Activated CD8-positive, alpha-beta T cell treated with anti-CD3 and anti-CD28 coated beads for 36 hours (primary cell): ENCODE measurements around the gene DMP1. TPM values are rescaled to one million over a fixed set of nuclear protein-coding genes. Genes with fewer than 3 reads are reported as not detected.

Experiments
- ATAC-seq: fragments of 200-7000 bp; cut with Tn5 transposase; one replicate; pipeline ENCODE4 v1.10.0; 2021; ENCODE audit warnings: mild to moderate bottlenecking, moderate library complexity
- CTCF ChIA-PET: fragments of 350-600 bp; sonication (Branson Sonifier 250); formaldehyde crosslinking; loops from one replicate; lab custom pipeline; 2021; ENCODE audit warnings: antibody characterized with exemption; lab: Charles Lee
- POLR2A ChIA-PET: fragments of 350-600 bp; sonication (Branson Sonifier 250); formaldehyde crosslinking; loops from one replicate; lab custom pipeline; 2021; ENCODE audit warnings: antibody characterized with exemption; lab: Charles Lee
- DNase-seq: peaks from one replicate; pipeline ENCODE4 v3.0.0-alpha.2; 2020
- H3K27ac Mint-ChIP-seq: one replicate; pipeline ENCODE4 v1.8.0; 2021; ENCODE audit warnings: mild to moderate bottlenecking, mixed read lengths
- H3K27me3 Mint-ChIP-seq: one replicate; pipeline ENCODE4 v1.8.0; 2021; ENCODE audit warnings: mixed read lengths
- H3K36me3 Mint-ChIP-seq: one replicate; pipeline ENCODE4 v1.8.0; 2021; ENCODE audit warnings: low read depth, mixed read lengths
- H3K4me1 Mint-ChIP-seq: one replicate; pipeline ENCODE4 v1.8.0; 2021; ENCODE audit warnings: low read depth, mixed read lengths
- H3K4me3 Mint-ChIP-seq: one replicate; pipeline ENCODE4 v1.8.0; 2021; ENCODE audit warnings: mild to moderate bottlenecking, moderate library complexity, mixed read lengths
- H3K9me3 Mint-ChIP-seq: one replicate; pipeline ENCODE4 v1.8.0; 2021; ENCODE audit warnings: mixed read lengths
- intact Hi-C: fragments of 100-400 bp; cut with micrococcal nuclease; formaldehyde crosslinking; loops from one replicate; pipeline ENCODE4 v1.10.0; 2022
- total RNA-seq, 2 experiments: library from RNA; stranded (reverse); gene quantifications; one replicate each; pipeline ENCODE4 v1.2.3, GENCODE V29; 2021
- TF ChIP-seq, protein P1 (sequence below): fragments of 200-600 bp; IDR thresholded peaks from one replicate; pipeline ENCODE4 v1.8.0; 2022; ENCODE audit warnings: antibody characterized with exemption, mild to moderate bottlenecking

DMP1 gene, protein sequence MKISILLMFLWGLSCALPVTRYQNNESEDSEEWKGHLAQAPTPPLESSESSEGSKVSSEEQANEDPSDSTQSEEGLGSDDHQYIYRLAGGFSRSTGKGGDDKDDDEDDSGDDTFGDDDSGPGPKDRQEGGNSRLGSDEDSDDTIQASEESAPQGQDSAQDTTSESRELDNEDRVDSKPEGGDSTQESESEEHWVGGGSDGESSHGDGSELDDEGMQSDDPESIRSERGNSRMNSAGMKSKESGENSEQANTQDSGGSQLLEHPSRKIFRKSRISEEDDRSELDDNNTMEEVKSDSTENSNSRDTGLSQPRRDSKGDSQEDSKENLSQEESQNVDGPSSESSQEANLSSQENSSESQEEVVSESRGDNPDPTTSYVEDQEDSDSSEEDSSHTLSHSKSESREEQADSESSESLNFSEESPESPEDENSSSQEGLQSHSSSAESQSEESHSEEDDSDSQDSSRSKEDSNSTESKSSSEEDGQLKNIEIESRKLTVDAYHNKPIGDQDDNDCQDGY
- not detected for total RNA-seq

DNA sequence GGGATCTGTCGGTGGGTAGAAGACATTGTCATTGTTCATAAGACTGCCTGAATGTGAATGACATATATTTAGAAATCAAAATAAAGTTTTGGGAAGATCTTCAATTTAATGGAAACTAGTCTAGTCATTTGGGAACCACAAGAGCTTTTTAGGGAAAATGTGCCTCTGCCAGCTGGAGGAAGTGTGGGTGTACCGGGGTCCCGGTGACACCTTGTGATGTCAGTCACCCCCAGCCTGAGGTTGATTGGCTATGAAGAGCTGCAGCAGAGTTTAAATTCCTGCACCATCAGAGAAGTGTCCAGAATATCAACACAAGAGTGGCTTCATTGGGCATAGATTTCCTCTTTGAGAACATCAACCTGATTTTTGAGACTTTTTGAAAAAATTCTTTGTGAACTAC is at the start of gene DMP1:
DMP1 (plus strand) TSS at position 301 of the 400 bp plus-strand sequence. CDS start 6,213 bp downstream, outside the sequence.
- Mint-ChIP-seq H3K36me3 (no peaks in the 10 kb centered on the region), H3K27me3 (peaks cover 5% of the 10 kb centered on the region), H3K4me1 (no peaks in the 10 kb centered on the region), H3K9me3 (no peaks in the 10 kb centered on the region), H3K27ac (no peak within 1 kb of the TSS), H3K4me3 (no peak within 1 kb of the TSS)
- TF ChIP-seq, protein P1, sequence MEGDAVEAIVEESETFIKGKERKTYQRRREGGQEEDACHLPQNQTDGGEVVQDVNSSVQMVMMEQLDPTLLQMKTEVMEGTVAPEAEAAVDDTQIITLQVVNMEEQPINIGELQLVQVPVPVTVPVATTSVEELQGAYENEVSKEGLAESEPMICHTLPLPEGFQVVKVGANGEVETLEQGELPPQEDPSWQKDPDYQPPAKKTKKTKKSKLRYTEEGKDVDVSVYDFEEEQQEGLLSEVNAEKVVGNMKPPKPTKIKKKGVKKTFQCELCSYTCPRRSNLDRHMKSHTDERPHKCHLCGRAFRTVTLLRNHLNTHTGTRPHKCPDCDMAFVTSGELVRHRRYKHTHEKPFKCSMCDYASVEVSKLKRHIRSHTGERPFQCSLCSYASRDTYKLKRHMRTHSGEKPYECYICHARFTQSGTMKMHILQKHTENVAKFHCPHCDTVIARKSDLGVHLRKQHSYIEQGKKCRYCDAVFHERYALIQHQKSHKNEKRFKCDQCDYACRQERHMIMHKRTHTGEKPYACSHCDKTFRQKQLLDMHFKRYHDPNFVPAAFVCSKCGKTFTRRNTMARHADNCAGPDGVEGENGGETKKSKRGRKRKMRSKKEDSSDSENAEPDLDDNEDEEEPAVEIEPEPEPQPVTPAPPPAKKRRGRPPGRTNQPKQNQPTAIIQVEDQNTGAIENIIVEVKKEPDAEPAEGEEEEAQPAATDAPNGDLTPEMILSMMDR: no peak
- intact Hi-C loops: no loop called here
- CTCF ChIA-PET: no interaction called here
- POLR2A ChIA-PET: no interaction called here
- no peak for DNase-seq
- ATAC-seq: no peak

GRCh38 chr4:87601361-87601760 is 48.7 kb upstream of the DMP1 start:
- intact Hi-C loops: no loop called here
- no peak for DNase-seq
- ChIA-PET CTCF (no interaction called here), POLR2A (no interaction called here)
- Mint-ChIP-seq H3K27me3 (peaks cover 12% of the 10 kb centered on the region), H3K4me1 (no peaks in the 10 kb centered on the region), H3K27ac (no peak overlapping the region), H3K36me3 (no peaks in the 10 kb centered on the region), H3K9me3 (no peaks in the 10 kb centered on the region), H3K4me3 (no peak overlapping the region)
- TF ChIP-seq, protein P1: no peak
- no peak for ATAC-seq

DNA sequence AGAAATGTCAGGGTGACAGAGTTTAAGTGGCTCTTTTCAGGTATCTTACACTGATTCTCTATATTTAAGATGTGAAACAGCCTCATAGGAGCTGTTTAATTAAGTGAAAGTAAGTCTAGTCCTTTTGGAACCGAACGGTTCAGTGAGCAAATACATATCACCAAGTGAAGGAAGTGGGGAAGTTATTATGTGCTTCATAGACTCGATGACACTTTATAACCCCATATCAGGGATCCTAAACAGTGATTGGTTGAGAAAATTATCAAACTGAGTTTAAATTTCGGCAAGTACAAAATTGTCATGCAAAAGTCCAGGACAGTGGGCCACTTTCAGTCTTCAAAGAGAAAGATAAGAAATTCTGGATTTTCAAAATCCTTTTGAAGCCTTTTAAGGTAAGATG is 41.9 kb upstream of the DMP1 start, which contains the start of gene DSPP:
DSPP (plus strand) TSS at position 301 of the 400 bp plus-strand sequence. CDS start 2,380 bp downstream, outside the sequence.
- CTCF ChIA-PET: no interaction called here
- no peak within 1 kb of the TSS for H3K4me3 Mint-ChIP-seq
- peaks cover 3% of the 10 kb centered on the region for H3K27me3 Mint-ChIP-seq
- no peaks in the 10 kb centered on the region for H3K9me3 Mint-ChIP-seq
- DNase-seq (no peak), ATAC-seq (no peak)
- no peaks in the 10 kb centered on the region for H3K36me3 Mint-ChIP-seq
- H3K4me1 Mint-ChIP-seq: no peaks in the 10 kb centered on the region
- no peak within 1 kb of the TSS for H3K27ac Mint-ChIP-seq
- intact Hi-C loops: no loop called here
- POLR2A ChIA-PET: no interaction called here
- TF ChIP-seq, protein P1: no peak

GRCh38 chr4:87614292-87614890 is 35.7 kb upstream of the DMP1 start:
- H3K36me3 Mint-ChIP-seq: no peaks in the 10 kb centered on the region
- H3K4me3 Mint-ChIP-seq: no peak overlapping the region
- DNase-seq (no peak), ATAC-seq (no peak)
- CTCF ChIA-PET: no interaction called here
- no peaks in the 10 kb centered on the region for H3K27me3 Mint-ChIP-seq
- TF ChIP-seq, protein P1: no peak
- intact Hi-C loops: no loop called here
- no peak overlapping the region for H3K27ac Mint-ChIP-seq
- H3K9me3 Mint-ChIP-seq: no peaks in the 10 kb centered on the region
- H3K4me1 Mint-ChIP-seq: no peaks in the 10 kb centered on the region
- POLR2A ChIA-PET: no interaction called here

- Mint-ChIP-seq H3K4me3 (no peak overlapping the region), H3K9me3 (no peaks in the 10 kb centered on the region), H3K36me3 (no peaks in the 10 kb centered on the region), H3K27ac (no peak overlapping the region), H3K4me1 (no peaks in the 10 kb centered on the region), H3K27me3 (peaks cover 3% of the 10 kb centered on the region)
- intact Hi-C loops: no loop called here
- ChIA-PET POLR2A (no interaction called here), CTCF (no interaction called here)
- DNase-seq (no peak), ATAC-seq (no peak)
- TF ChIP-seq, protein P1: no peak
Observed at GRCh38 chr4:87616268-87616667, 33.8 kb upstream of the DMP1 start.
